HG02840 (cell line): ENCODE measurements around the gene AGL.
"Not testable (repeated sequence)": the region's sequence is repeated elsewhere in the genome, so short reads cannot be mapped to it uniquely, and the experiment has no call there.

ENCODE experiments used
- ATAC-seq: cut with Tn5 transposase; IDR thresholded peaks from one replicate; pipeline ENCODE4 v1.9.1; 2021; ENCODE audit warnings: mild to moderate bottlenecking, moderate library complexity, moderate number of reproducible peaks; ENCODE audit not compliant: unreplicated experiment, low FRiP score

Gene AGL

GRCh38 chr1:99972066-99972465 lies 121.9 kb downstream of the AGL start:
- ATAC-seq, result not testable (repeated sequence)
